GM19397 (cell line): ENCODE measurements around the gene PLEKHA4.
"Not testable (repeated sequence)": the region's sequence is repeated elsewhere in the genome, so short reads cannot be mapped to it uniquely, and the experiment has no call there.

Source experiments
- ATAC-seq: cut with Tn5 transposase; IDR thresholded peaks from one replicate; pipeline ENCODE4 v1.9.1; 2021; ENCODE audit warnings: mild to moderate bottlenecking, moderate library complexity; ENCODE audit not compliant: unreplicated experiment

The PLEKHA4 gene

GRCh38 chr19:48890551-48890950, 22.1 kb upstream of the PLEKHA4 start:
- no peak for ATAC-seq

- not testable (repeated sequence) for ATAC-seq
Observed at GRCh38 chr19:48889496-48889895, 21.1 kb upstream of the PLEKHA4 start.

- ATAC-seq = no peak
Observed at GRCh38 chr19:48887861-48888612, 19.6 kb upstream of the PLEKHA4 start.

- no peak for ATAC-seq
Observed at GRCh38 chr19:48883726-48884125, 15.3 kb upstream of the PLEKHA4 start.

- ATAC-seq = no peak
Observed at GRCh38 chr19:48881741-48882657, 13.6 kb upstream of the PLEKHA4 start.

- ATAC-seq = not testable (repeated sequence)
Observed at GRCh38 chr19:48879696-48880095, 11.3 kb upstream of the PLEKHA4 start.

GRCh38 chr19:48879025-48879637, 10.7 kb upstream of the PLEKHA4 start:
- no peak for ATAC-seq

GRCh38 chr19:48878196-48879024, 10.0 kb upstream of the PLEKHA4 start:
- no peak for ATAC-seq

- ATAC-seq = no peak
Observed at GRCh38 chr19:48877855-48878195, 9.4 kb upstream of the PLEKHA4 start.

- ATAC-seq = not testable (repeated sequence)
Observed at GRCh38 chr19:48876043-48876981, 7.9 kb upstream of the PLEKHA4 start.

GRCh38 chr19:48874303-48875135, 6.1 kb upstream of the PLEKHA4 start:
- no peak for ATAC-seq

GRCh38 chr19:48873476-48874302, 5.3 kb upstream of the PLEKHA4 start:
- no peak for ATAC-seq

- ATAC-seq = no peak
Observed at GRCh38 chr19:48872884-48873475, 4.6 kb upstream of the PLEKHA4 start.

GRCh38 chr19:48872182-48872883, 3.9 kb upstream of the PLEKHA4 start, which contains the start of gene PPP1R15A:
Gene PPP1R15A, plus strand, starts transcription at chr19:48872421. Its CDS starts 813 bp downstream, at chr19:48873234.
- peak; percentile 57 for ATAC-seq

- not testable (repeated sequence) for ATAC-seq
Observed at GRCh38 chr19:48871471-48872181, 3.2 kb upstream of the PLEKHA4 start.

GRCh38 chr19:48870048-48870447, 1.6 kb upstream of the PLEKHA4 start:
- no peak for ATAC-seq
